GM12872 (cell line): ENCODE results near the gene SLC6A17.

Source experiments
- TF ChIP-seq, protein P1 (sequence below): IDR thresholded peaks from 3 replicates; pipeline ENCODE4 v1.5.1; 2011; ENCODE audit warnings: low read depth, mild to moderate bottlenecking, low read length, moderate library complexity; ENCODE audit not compliant: insufficient read depth

Gene SLC6A17

DNA sequence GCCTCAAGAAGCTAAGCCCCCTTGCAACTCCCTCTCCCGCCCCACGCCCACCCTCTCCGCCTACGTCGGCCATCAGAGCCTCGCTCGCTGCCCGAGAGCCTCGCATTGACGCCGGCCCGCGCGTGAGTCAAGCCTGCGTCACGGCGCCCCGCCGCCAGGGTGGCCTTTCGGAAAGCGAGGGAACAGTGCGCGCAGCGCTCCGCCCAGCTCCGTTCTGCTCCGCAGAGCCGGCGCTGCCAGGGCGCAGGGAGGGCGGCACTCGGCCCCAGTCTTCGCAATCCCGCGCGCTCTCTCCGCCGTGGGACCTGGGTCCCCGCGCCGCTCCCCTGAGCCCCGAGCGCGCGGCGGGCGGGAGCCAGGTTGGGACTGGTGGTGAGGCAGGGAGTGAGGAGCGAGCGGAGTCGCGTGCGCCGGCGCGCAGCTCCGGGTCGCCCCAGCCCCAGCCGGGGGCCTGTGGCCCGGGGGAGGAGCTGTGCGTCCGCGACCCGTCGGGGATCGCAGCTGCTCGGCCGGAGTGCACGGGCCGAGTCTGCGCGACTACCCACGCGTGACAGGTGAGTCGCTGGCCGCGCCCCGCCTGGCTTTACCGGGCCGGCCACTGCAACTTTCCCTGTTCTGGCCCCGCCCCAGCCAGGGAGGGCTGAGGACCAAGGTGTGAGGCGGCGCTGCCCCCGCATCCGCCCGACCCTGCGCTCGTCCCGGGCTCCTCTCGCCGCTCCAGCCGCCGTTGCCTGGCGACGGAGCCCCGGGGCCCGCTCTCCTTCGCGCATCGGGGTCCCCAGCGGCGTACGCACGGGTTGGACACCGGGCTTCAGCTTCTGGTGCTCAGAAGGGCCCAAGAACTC lies at the start of gene SLC6A17:
TSS of gene SLC6A17 (plus strand) at position 165 of the 845 bp plus-strand sequence. CDS start 16,436 bp downstream, outside the sequence.
- TF ChIP-seq, protein P1, sequence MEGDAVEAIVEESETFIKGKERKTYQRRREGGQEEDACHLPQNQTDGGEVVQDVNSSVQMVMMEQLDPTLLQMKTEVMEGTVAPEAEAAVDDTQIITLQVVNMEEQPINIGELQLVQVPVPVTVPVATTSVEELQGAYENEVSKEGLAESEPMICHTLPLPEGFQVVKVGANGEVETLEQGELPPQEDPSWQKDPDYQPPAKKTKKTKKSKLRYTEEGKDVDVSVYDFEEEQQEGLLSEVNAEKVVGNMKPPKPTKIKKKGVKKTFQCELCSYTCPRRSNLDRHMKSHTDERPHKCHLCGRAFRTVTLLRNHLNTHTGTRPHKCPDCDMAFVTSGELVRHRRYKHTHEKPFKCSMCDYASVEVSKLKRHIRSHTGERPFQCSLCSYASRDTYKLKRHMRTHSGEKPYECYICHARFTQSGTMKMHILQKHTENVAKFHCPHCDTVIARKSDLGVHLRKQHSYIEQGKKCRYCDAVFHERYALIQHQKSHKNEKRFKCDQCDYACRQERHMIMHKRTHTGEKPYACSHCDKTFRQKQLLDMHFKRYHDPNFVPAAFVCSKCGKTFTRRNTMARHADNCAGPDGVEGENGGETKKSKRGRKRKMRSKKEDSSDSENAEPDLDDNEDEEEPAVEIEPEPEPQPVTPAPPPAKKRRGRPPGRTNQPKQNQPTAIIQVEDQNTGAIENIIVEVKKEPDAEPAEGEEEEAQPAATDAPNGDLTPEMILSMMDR = no peak

DNA sequence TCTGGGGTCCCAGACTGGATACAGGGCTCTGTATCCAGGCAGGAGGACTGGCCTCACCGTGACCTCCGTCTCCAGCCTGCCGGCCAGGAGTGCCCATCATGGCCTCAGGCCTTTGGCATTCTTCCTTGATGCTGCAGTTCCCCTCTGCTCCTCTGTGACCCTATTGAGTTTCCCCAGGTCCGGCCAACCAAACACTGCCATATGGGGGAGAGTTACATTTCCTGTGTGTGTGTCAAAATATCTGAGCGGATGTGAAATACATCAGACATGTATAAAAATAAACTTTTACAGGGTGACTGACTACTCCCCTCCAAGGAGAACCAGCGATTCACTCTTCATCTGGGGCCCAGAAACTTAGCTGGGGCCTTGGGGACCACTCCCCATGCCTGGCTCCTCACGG lies 48.2 kb upstream of the SLC6A17 start:
- TF ChIP-seq, protein P1 = no peak

DNA sequence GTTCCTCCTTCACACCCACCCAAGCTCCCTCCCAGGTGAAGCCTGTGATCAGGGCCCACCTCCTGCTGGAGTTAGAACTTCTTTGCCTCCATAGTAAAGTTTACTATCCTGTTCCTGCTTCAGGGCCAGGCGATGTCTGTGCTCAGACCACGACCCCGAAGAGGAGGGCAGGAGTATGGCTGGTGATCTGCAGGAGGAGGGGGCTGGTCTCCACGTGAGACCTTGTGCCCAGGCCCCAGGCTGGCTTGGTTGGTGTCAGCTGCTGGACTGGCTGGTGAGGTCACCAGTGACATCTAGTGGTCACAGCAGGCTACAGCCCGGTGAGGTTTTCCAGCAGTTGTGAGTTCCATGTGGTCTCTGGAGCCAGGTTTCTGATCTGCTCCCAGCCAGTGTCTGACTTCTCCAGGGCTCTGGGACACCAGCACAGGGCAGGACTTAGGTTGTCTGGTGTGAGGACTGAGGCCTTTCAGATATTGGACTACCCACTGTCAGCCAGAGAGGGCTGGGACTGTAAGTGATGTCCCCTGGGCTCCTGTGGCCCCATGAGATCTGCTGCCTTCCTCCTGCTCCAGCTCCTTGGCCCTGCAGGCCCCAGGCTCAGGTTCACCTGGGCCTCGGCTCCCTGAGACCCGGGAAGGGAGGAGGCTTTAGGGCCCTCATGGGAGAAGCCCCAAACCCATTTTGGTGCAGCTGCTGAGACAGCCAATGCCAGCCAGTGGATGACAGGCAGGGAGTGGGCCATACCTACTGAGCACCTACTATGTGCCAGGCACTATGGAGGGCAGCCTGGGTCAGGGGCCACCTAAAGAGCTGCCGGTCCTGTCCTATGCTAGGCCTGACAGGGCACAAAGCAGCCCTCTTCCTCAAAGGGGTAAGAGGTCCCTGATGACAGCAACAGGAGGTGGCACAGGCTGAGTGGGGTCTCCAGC lies 44.0 kb upstream of the SLC6A17 start:
- TF ChIP-seq, protein P1 = peak; percentile 99

DNA sequence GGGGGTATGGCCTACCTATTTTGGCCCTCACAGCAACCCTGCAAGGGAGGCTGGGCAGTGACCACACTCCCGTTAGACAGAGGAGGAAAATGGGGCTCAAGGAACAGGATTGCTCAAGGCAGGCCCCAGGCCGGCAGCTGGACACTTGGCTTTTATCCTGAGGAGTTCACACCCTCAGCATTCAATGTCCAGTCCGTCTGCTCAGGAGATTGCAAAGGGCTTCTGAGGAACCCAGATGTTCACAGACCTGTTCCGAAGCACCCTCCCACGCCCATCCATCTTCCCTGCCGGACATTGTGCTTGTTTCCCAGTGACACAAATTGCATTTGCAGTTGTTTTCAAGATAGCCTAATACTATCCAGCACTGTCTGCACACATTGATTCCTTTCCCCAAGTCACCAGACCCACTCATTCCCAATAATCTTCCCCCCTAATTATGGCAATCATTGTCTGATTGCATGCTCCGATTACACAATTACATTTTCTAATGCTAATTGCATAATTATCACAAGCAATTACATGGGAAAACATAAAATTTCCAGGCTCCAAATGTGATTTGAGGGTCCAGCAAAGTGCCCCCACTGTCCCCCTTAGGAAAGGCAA lies 42.3 kb upstream of the SLC6A17 start:
- TF ChIP-seq, protein P1 = no peak

DNA sequence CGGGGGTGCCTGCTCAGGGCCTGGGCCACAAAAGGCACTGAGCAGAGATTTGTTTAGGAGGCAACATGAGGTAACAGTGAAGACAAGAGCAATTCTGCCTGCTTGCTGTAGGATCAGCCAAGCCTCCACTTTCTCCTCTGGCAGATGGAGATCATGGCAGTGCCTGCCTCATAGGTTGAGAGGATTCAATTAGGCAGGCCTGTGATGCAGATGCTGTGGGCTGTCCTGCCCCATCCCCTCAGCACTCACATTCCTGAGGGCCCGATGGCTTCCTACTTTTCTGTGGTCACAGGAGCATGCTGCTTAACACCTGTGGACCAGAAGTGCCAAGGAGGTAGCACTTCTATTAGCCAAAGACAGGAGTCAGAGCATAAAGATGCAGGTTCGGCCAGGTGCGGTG lies 39.2 kb upstream of the SLC6A17 start:
- TF ChIP-seq, protein P1 = no peak

DNA sequence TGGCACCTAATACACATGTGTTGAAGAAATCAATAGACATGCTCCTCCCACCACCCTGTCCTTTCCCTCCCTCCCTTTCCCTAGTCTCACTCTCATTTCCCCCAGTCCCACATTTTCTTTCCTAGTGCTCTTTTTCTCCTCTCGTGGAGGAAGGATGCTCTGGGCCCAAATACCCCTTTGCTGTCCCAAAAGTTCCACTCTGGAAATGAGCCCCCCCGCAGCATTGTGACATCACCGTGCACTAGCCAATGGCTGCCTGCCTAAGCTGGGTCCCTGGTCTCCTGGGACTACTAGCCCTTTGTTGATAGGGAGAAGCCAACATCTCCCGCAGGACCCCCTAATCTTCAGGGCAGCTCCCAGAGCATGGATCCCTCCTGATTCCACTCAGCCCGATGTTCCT lies 38.2 kb upstream of the SLC6A17 start, which contains the start of gene UBL4B:
TSS of gene UBL4B (plus strand) at position 301 of the 400 bp plus-strand sequence. CDS start at position 393, 92 bp downstream.
- TF ChIP-seq, protein P1 = no peak

DNA sequence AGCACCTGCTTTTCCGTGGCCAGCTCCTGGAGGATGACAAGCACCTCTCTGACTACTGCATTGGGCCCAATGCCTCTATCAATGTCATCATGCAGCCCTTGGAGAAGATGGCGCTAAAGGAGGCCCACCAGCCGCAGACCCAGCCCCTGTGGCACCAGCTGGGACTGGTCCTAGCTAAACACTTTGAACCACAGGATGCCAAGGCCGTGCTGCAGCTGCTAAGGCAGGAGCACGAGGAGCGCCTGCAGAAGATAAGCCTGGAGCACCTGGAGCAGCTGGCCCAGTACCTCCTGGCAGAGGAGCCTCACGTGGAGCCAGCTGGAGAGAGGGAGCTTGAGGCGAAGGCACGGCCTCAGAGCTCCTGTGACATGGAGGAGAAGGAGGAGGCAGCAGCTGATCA lies 37.6 kb upstream of the SLC6A17 start:
- TF ChIP-seq, protein P1 = no peak
